H1 (cell line): Measurements from ENCODE around the gene MYO15B. TPM values are rescaled to one million over a fixed set of nuclear protein-coding genes. Genes with fewer than 3 reads are reported as not detected.

Source experiments
- CTCF ChIA-PET: fragments of 300-600 bp; sonication (Branson Sonifier 250); formaldehyde crosslinking; loops from one replicate; lab custom pipeline; 2021; ENCODE audit not compliant: partially characterized antibody; lab: Charles Lee
- POLR2A ChIA-PET: fragments of 300-600 bp; sonication (Branson Sonifier 250); formaldehyde crosslinking; loops from one replicate; lab custom pipeline; 2021; ENCODE audit warnings: inconsistent platforms; ENCODE audit not compliant: partially characterized antibody; lab: Charles Lee
- DNase-seq, 2 experiments: peaks; one replicate each; pipeline versions ENCODE4 v3.0.0 to v3.0.0-alpha.2; 2010 to 2022; ENCODE audit warnings: low spot score in 2 of 2, low read depth in 1 of 2, mixed read lengths in 1 of 2
- FAIRE-seq: peaks from 2 replicates; lab custom pipeline; 2011; peaks lifted over from hg19 to GRCh38; lab: Jason Lieb, UNC
- H2AFZ ChIP-seq: 2 replicates; pipeline ENCODE4 v1.8.1; 2012; ENCODE audit warnings: low read length, inconsistent platforms
- H2AK5ac ChIP-seq: 2 replicates; pipeline ENCODE4 v1.6.1; 2013; ENCODE audit warnings: low read depth, low read length
- H2BK120ac ChIP-seq: replicated peaks from 2 replicates; pipeline ENCODE3; 2013; ENCODE audit warnings: low read depth, low read length, inconsistent platforms
- H2BK12ac ChIP-seq: 2 replicates; pipeline ENCODE4 v1.6.1; 2013; ENCODE audit warnings: low read depth, low read length
- H2BK15ac ChIP-seq: 2 replicates; pipeline ENCODE4 v1.6.1; 2013; ENCODE audit warnings: low read length
- H2BK20ac ChIP-seq: 2 replicates; pipeline ENCODE4 v1.6.1; 2013; ENCODE audit warnings: low read length
- H2BK5ac ChIP-seq: 2 replicates; pipeline ENCODE4 v1.6.1; 2013; ENCODE audit warnings: low read depth, low read length
- H3K14ac ChIP-seq: 2 replicates; pipeline ENCODE4 v1.6.1; 2013; ENCODE audit warnings: inconsistent platforms; ENCODE audit not compliant: insufficient read length
- H3K18ac ChIP-seq: 2 replicates; pipeline ENCODE4 v1.6.1; 2013; ENCODE audit warnings: low read length; ENCODE audit errors: extremely low read depth
- H3K23ac ChIP-seq: 2 replicates; pipeline ENCODE4 v1.6.1; 2013; ENCODE audit warnings: inconsistent platforms; ENCODE audit not compliant: insufficient read length
- H3K23me2 ChIP-seq: 2 replicates; pipeline ENCODE4 v1.6.1; 2013; ENCODE audit warnings: low read depth, low read length
- H3K27ac ChIP-seq: 2 replicates; pipeline ENCODE4 v1.6.1; 2011; ENCODE audit warnings: low read depth, low read length, inconsistent platforms
- H3K27me3 ChIP-seq, 4 experiments: replicated peaks in 1 of 4; 1 replicate in 1 of 4; 2 replicates in 3 of 4; pipeline versions ENCODE4 v1.6.1 to v1.8.1; 2011 to 2013; ENCODE audit warnings: low read length in 3 of 4, mild to moderate bottlenecking in 3 of 4, inconsistent platforms in 2 of 4, mixed read lengths in 2 of 4, moderate library complexity in 1 of 4; ENCODE audit not compliant: control insufficient read depth in 3 of 4, insufficient read depth in 3 of 4; ENCODE audit errors: extremely low read depth in 1 of 4
- H3K36me3 ChIP-seq, 4 experiments: 2 replicates each; pipeline versions ENCODE4 v1.6.1 to v1.8.1; 2011 to 2013; ENCODE audit warnings: mild to moderate bottlenecking in 4 of 4, low read length in 3 of 4, moderate library complexity in 2 of 4, control low read depth in 1 of 4, inconsistent platforms in 1 of 4; ENCODE audit not compliant: insufficient read depth in 4 of 4, control insufficient read depth in 2 of 4
- H3K4ac ChIP-seq: replicated peaks from 2 replicates; pipeline ENCODE3; 2013; ENCODE audit warnings: low read length, low read depth, mixed read lengths, inconsistent platforms; ENCODE audit not compliant: insufficient read length
- H3K4me1 ChIP-seq, 4 experiments: replicated peaks in 1 of 4; 1 replicate in 1 of 4; 2 replicates in 3 of 4; pipeline versions ENCODE4 v1.6.1 to v1.8.1; 2011 to 2013; ENCODE audit warnings: low read length in 3 of 4, inconsistent platforms in 2 of 4, mixed read lengths in 1 of 4; ENCODE audit not compliant: insufficient read depth in 4 of 4, control insufficient read depth in 3 of 4
- H3K4me2 ChIP-seq, 2 experiments: 2 replicates each; pipeline versions ENCODE4 v1.6.1 to v1.8.1; 2011 to 2013; ENCODE audit warnings: low read depth in 2 of 2, low read length in 2 of 2, control low read depth in 1 of 2, inconsistent platforms in 1 of 2, mild to moderate bottlenecking in 1 of 2; ENCODE audit not compliant: insufficient read depth in 1 of 2
- H3K4me3 ChIP-seq, 4 experiments: fragments of 200-600, 300-600 bp in 1 of 4; sonication (generic), shearing (Covaris generic), sonication (Bioruptor Twin) in 1 of 4; 2 replicates each; pipeline versions ENCODE4 v1.5.1 to v1.8.1; 2011 to 2016; ENCODE audit warnings: low read length in 4 of 4, low read depth in 3 of 4, control low read depth in 2 of 4, inconsistent platforms in 2 of 4, mild to moderate bottlenecking in 2 of 4, mixed read lengths in 1 of 4, moderate library complexity in 1 of 4; ENCODE audit not compliant: insufficient read depth in 2 of 4; ENCODE audit errors: extremely low read depth in 1 of 4
- H3K56ac ChIP-seq: replicated peaks from 2 replicates; pipeline ENCODE3; 2013; ENCODE audit warnings: low read depth, mild to moderate bottlenecking, mixed read lengths, low read length, inconsistent platforms; ENCODE audit not compliant: insufficient read length
- H3K79me1 ChIP-seq: 2 replicates; pipeline ENCODE4 v1.6.1; 2013; ENCODE audit warnings: low read depth, low read length, control low read depth
- H3K79me2 ChIP-seq, 2 experiments: 2 replicates each; pipeline versions ENCODE4 v1.6.1 to v1.8.1; 2012 to 2013; ENCODE audit warnings: low read length in 2 of 2, mild to moderate bottlenecking in 2 of 2, inconsistent platforms in 1 of 2; ENCODE audit not compliant: insufficient read depth in 2 of 2, control insufficient read depth in 1 of 2
- H3K9ac ChIP-seq, 4 experiments: replicated peaks in 1 of 4; 1 replicate in 1 of 4; 2 replicates in 3 of 4; pipeline versions ENCODE4 v1.6.1 to v1.8.1; 2011 to 2013; ENCODE audit warnings: low read depth in 3 of 4, low read length in 3 of 4, control low read depth in 2 of 4, mild to moderate bottlenecking in 2 of 4, moderate library complexity in 2 of 4, inconsistent platforms in 1 of 4; ENCODE audit errors: extremely low read depth in 1 of 4
- H3K9me3 ChIP-seq, 2 experiments: 2 replicates each; pipeline versions ENCODE4 v1.6.1 to v1.8.1; 2012 to 2013; ENCODE audit warnings: mild to moderate bottlenecking in 2 of 2, moderate library complexity in 2 of 2, control low read depth in 1 of 2, inconsistent platforms in 1 of 2, low read depth in 1 of 2, low read length in 1 of 2, mixed read lengths in 1 of 2; ENCODE audit not compliant: insufficient read depth in 2 of 2
- H4K20me1 ChIP-seq, 2 experiments: replicated peaks in 1 of 2; 2 replicates each; pipeline versions ENCODE3 to v1.8.1; 2011 to 2013; ENCODE audit warnings: inconsistent platforms in 2 of 2, low read length in 2 of 2, mild to moderate bottlenecking in 1 of 2; ENCODE audit not compliant: insufficient read depth in 2 of 2, control insufficient read depth in 1 of 2
- H4K5ac ChIP-seq: 2 replicates; pipeline ENCODE4 v1.6.1; 2013; ENCODE audit warnings: low read length, low read depth, mixed read lengths, inconsistent platforms; ENCODE audit not compliant: insufficient read length
- H4K8ac ChIP-seq: 2 replicates; pipeline ENCODE4 v1.8.0; 2013; ENCODE audit warnings: mild to moderate bottlenecking, moderate library complexity, low read length, inconsistent platforms; ENCODE audit not compliant: insufficient read depth; ENCODE audit errors: extremely low read depth
- H4K91ac ChIP-seq: replicated peaks from 2 replicates; pipeline ENCODE3; 2013; ENCODE audit warnings: low read length, mixed read lengths, inconsistent platforms; ENCODE audit not compliant: insufficient read length
- EP300 ChIP-seq, 2 experiments: IDR thresholded peaks; 1 replicate in 1 of 2; 2 replicates in 1 of 2; pipeline ENCODE4 v1.6.1; 2011 to 2012; ENCODE audit warnings: low read depth in 2 of 2, low read length in 2 of 2, mild to moderate bottlenecking in 2 of 2, borderline replicate concordance in 1 of 2, inconsistent platforms in 1 of 2, moderate library complexity in 1 of 2
- JUND ChIP-seq: IDR thresholded peaks from 2 replicates; pipeline ENCODE4 v1.6.1; 2011; ENCODE audit warnings: mild to moderate bottlenecking, improper control_type of control experiment, low read length
- MAX ChIP-seq: IDR thresholded peaks from 2 replicates; pipeline ENCODE4 v1.6.1; 2012; ENCODE audit warnings: inconsistent platforms
- POLR2A ChIP-seq, 2 experiments: IDR thresholded peaks; 1 replicate in 1 of 2; 2 replicates in 1 of 2; pipeline ENCODE4 v1.6.1; 2011; ENCODE audit warnings: low read depth in 2 of 2, low read length in 2 of 2, mild to moderate bottlenecking in 2 of 2; ENCODE audit errors: control extremely low read depth in 1 of 2
- POLR2AphosphoS5 ChIP-seq: IDR thresholded peaks from 2 replicates; pipeline ENCODE4 v1.6.1; 2011; ENCODE audit warnings: low read depth, low read length
- SP2 ChIP-seq: IDR thresholded peaks from 2 replicates; pipeline ENCODE4 v1.6.1; 2012; ENCODE audit warnings: mild to moderate bottlenecking, low read length, inconsistent platforms
- TAF7 ChIP-seq: optimal IDR thresholded peaks from 2 replicates; pipeline ENCODE3; 2011; ENCODE audit warnings: low read depth, mild to moderate bottlenecking, inconsistent platforms, low read length, moderate library complexity, borderline replicate concordance
- TBP ChIP-seq: IDR thresholded peaks from 2 replicates; pipeline ENCODE4 v1.6.1; 2011; ENCODE audit warnings: low read depth, low read length, improper control_type of control experiment
- WGBS, 2 experiments: shearing (Covaris generic) in 1 of 2; methylation state at CpG; one replicate each; pipeline versions ENCODE4 v1.1.6 to v1.1.7; 2013 to 2015; ENCODE audit warnings: low lambda C conversion rate in 2 of 2, mixed read lengths in 2 of 2, inconsistent platforms in 1 of 2, low coverage in 1 of 2, missing lambda C conversion rate in 1 of 2; ENCODE audit not compliant: insufficient replicate concordance in 2 of 2, insufficient coverage in 1 of 2, insufficient read length in 1 of 2; ENCODE audit errors: extremely low coverage in 1 of 2, missing lambda C conversion rate in 1 of 2; 5-methylcytosine and 5-hydroxymethylcytosine counted together
- polyA plus RNA-seq, 7 experiments: library from polyadenylated mRNA; depleted of rRNA in 3 of 7; stranded (reverse) in 5 of 7; unstranded in 2 of 7; fragments of >200 nt in 5 of 7; fragments of 200-250 nt in 2 of 7; gene quantifications; 1 replicate in 5 of 7; 2 replicates in 1 of 7; 4 replicates in 1 of 7; pipeline versions ENCODE4 v1.2.1 to v1.2.3, GENCODE V29; 2011 to 2013; ENCODE audit warnings: missing spikeins in 2 of 7, mixed read lengths in 2 of 7
- total RNA-seq: library from RNA; stranded (reverse); fragmentation: NEBNext Ultra II Directional; extraction: Animal tissue kit (Norgen Biotek cat#: 25700); gene quantifications from 2 replicates; pipeline ENCODE4 v1.2.1, GENCODE V29; 2021

MYO15B gene
- total and polyA plus RNA-seq, 2 of the 8 experiments (the other 6 are each of a cell fraction or from before 2014, with no cell fraction given) = 7.1 to 11.2 TPM

- Histone ChIP-seq H3K4me3 (peak overlapping the region; percentile 40 to 67 (median 58); a peak in 7 of 8 replicates), H2AFZ (peak overlapping the region; percentile 8; the same call in 1 of the 2 replicates), H3K4me2 (peak overlapping the region; percentile 80 to 89), H3K18ac (no peak overlapping the region; the same call in 1 of the 2 replicates), H3K4me1 (peaks cover 0 to 9% (median 3%) of the 10 kb centered on the region in 4 experiments; a peak in 5 of 7 replicates), H4K91ac (peak overlapping the region; percentile 42), H3K9me3 (no peaks in the 10 kb centered on the region), H3K79me1 (no peaks in the 10 kb centered on the region), H4K5ac (no peak overlapping the region), H3K79me2 (no peaks in the 10 kb centered on the region), H4K8ac (peak overlapping the region; percentile 89), H3K4ac (no peak overlapping the region), H3K27me3 (peaks cover 0 to 19% (median 5%) of the 10 kb centered on the region in 4 experiments; a peak in 4 of 7 replicates), H3K9ac (no peak overlapping the region; a peak in 1 of 7 replicates), H2BK120ac (no peak overlapping the region), H2BK5ac (0 out of 2 replicates have a peak overlapping the region, but pooled peaks have one; percentile 24), H3K14ac (no peak overlapping the region), H3K56ac (peak overlapping the region; percentile 39), H3K23ac (no peak overlapping the region), H4K20me1 (no peaks in the 10 kb centered on the region), H2BK20ac (no peak overlapping the region), H3K23me2 (peaks cover 14% of the 10 kb centered on the region; the same call in 1 of the 2 replicates), H2BK15ac (no peak overlapping the region; the same call in 1 of the 2 replicates), H2BK12ac (0 out of 2 replicates have a peak overlapping the region, but pooled peaks have one; percentile 39), H3K27ac (no peak overlapping the region; the same call in 1 of the 2 replicates), H3K36me3 (no peaks in the 10 kb centered on the region), H2AK5ac (no peak overlapping the region)
- WGBS, 2 experiments = 7% methylated on average over 29 of the region's 100 CpGs; no CpG with 5 or more reads in 1 of the 2 experiments
- DNase-seq = peak; percentile 88 to 94
- POLR2A ChIA-PET = interaction anchor here (0.5 to 2.4 kb wide), 9 partner anchors 11 to 532 kb away, joined by 3 to 7 read pairs (median 3); partner anchors contain the start of genes SMIM5 and TSEN54
- FAIRE-seq = no peak
- CTCF ChIA-PET = interaction anchor here (0.7 to 59.2 kb wide), 17 partner anchors 8 to 168 kb away, joined by 3 to 2200 read pairs (median 6); partner anchors contain the start of genes RECQL5, SAP30BP, SMIM5 and TSEN54
- TF ChIP-seq JUND = 0 out of 2 replicates have a peak, but pooled peaks have one; percentile 26
- peak in 1 of 2 experiments; percentile 79; a peak in 1 of 3 replicates for TF ChIP-seq EP300 (IDR thresholded peaks at IDR 0.05; ENCODE audit: borderline replicate concordance in 1 of 2, low read depth in 2 of 2, low read length in 2 of 2)
- 0 out of 2 replicates have a peak, but pooled peaks have one; percentile 23 for TF ChIP-seq POLR2AphosphoS5
- TF ChIP-seq TAF7 = peak; percentile 28
- TF ChIP-seq POLR2A (IDR thresholded peaks at IDR 0.05; ENCODE audit: control extremely low read depth in 1 of 2, low read depth in 2 of 2, low read length in 2 of 2) = peak in 1 of 2 experiments; percentile 45; a peak in 1 of 3 replicates
- TF ChIP-seq SP2 = no peak
- TF ChIP-seq MAX = no peak; the same call in 1 of the 2 replicates
- no peak for TF ChIP-seq TBP
Observed at GRCh38 chr17:75589012-75589918, 1.7 kb downstream of the MYO15B start.
